Endothelial cell (in vitro differentiated cells): ENCODE measurements around the gene NUAK2. TPM values are rescaled to one million over a fixed set of nuclear protein-coding genes. Genes with fewer than 3 reads are reported as not detected.

ENCODE experiments used
- DNase-seq: peaks from one replicate; pipeline ENCODE4 v3.0.0; 2021; ENCODE audit warnings: low spot score
- H3K27ac Mint-ChIP-seq: one replicate; pipeline ENCODE4 v1.8.0; 2021; ENCODE audit warnings: mixed read lengths, inconsistent platforms; ENCODE audit not compliant: unreplicated experiment
- H3K27me3 Mint-ChIP-seq: one replicate; pipeline ENCODE4 v1.8.0; 2021; ENCODE audit warnings: mild to moderate bottlenecking, moderate library complexity, mixed read lengths, inconsistent platforms; ENCODE audit not compliant: unreplicated experiment
- H3K36me3 Mint-ChIP-seq: one replicate; pipeline ENCODE4 v1.8.0; 2021; ENCODE audit warnings: mild to moderate bottlenecking, low read depth, mixed read lengths, inconsistent platforms; ENCODE audit not compliant: unreplicated experiment
- H3K4me1 Mint-ChIP-seq: one replicate; pipeline ENCODE4 v1.8.0; 2021; ENCODE audit warnings: mild to moderate bottlenecking, mixed read lengths, inconsistent platforms; ENCODE audit not compliant: unreplicated experiment
- H3K4me3 Mint-ChIP-seq: one replicate; pipeline ENCODE4 v1.8.0; 2021; ENCODE audit warnings: mild to moderate bottlenecking, mixed read lengths, inconsistent platforms; ENCODE audit not compliant: unreplicated experiment
- H3K9me3 Mint-ChIP-seq: one replicate; pipeline ENCODE4 v1.8.0; 2021; ENCODE audit warnings: mixed read lengths, inconsistent platforms; ENCODE audit not compliant: unreplicated experiment
- total RNA-seq: library from RNA; stranded (reverse); fragmentation: NEBNext Ultra II Directional; extraction: Animal tissue kit (Norgen Biotek cat#: 25700); gene quantifications from one replicate; pipeline ENCODE4 v1.2.1, GENCODE V29; 2021; ENCODE audit not compliant: unreplicated experiment
- TF ChIP-seq, protein P1 (sequence below): fragments of 200-600 bp; sonication (generic); IDR thresholded peaks from one replicate; pipeline ENCODE4 v1.5.0; 2021; ENCODE audit warnings: antibody characterized with exemption; ENCODE audit not compliant: unreplicated experiment

The NUAK2 gene
- total RNA-seq, 1 donor from 2014 or later: 3.6 TPM

- Mint-ChIP-seq H3K36me3 (no peaks in the 10 kb centered on the region), H3K27me3 (peaks cover 2% of the 10 kb centered on the region), H3K4me3 (no peak overlapping the region), H3K9me3 (no peaks in the 10 kb centered on the region), H3K4me1 (peaks cover 8% of the 10 kb centered on the region), H3K27ac (no peak overlapping the region)
- TF ChIP-seq, protein P1, sequence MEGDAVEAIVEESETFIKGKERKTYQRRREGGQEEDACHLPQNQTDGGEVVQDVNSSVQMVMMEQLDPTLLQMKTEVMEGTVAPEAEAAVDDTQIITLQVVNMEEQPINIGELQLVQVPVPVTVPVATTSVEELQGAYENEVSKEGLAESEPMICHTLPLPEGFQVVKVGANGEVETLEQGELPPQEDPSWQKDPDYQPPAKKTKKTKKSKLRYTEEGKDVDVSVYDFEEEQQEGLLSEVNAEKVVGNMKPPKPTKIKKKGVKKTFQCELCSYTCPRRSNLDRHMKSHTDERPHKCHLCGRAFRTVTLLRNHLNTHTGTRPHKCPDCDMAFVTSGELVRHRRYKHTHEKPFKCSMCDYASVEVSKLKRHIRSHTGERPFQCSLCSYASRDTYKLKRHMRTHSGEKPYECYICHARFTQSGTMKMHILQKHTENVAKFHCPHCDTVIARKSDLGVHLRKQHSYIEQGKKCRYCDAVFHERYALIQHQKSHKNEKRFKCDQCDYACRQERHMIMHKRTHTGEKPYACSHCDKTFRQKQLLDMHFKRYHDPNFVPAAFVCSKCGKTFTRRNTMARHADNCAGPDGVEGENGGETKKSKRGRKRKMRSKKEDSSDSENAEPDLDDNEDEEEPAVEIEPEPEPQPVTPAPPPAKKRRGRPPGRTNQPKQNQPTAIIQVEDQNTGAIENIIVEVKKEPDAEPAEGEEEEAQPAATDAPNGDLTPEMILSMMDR: no peak
- no peak for DNase-seq
Observed at GRCh38 chr1:205360891-205361290, 39.3 kb upstream of the NUAK2 start.

- TF ChIP-seq, protein P1: no peak
- Mint-ChIP-seq H3K4me3 (no peak overlapping the region), H3K9me3 (no peaks in the 10 kb centered on the region), H3K36me3 (no peaks in the 10 kb centered on the region), H3K27ac (no peak overlapping the region), H3K27me3 (peaks cover 2% of the 10 kb centered on the region), H3K4me1 (peaks cover 5% of the 10 kb centered on the region)
- DNase-seq: no peak
Observed at GRCh38 chr1:205359771-205360565, 38.4 kb upstream of the NUAK2 start.

- H3K4me1 Mint-ChIP-seq: peaks cover 5% of the 10 kb centered on the region
- no peaks in the 10 kb centered on the region for H3K9me3 Mint-ChIP-seq
- TF ChIP-seq, protein P1: no peak
- H3K4me3 Mint-ChIP-seq: no peak overlapping the region
- peaks cover 2% of the 10 kb centered on the region for H3K27me3 Mint-ChIP-seq
- DNase-seq: no peak
- no peak overlapping the region for H3K27ac Mint-ChIP-seq
- no peaks in the 10 kb centered on the region for H3K36me3 Mint-ChIP-seq
Observed at GRCh38 chr1:205358579-205358978, 37.0 kb upstream of the NUAK2 start.

GRCh38 chr1:205357567-205357966 is 36.0 kb upstream of the NUAK2 start:
- TF ChIP-seq, protein P1: no peak
- no peaks in the 10 kb centered on the region for H3K9me3 Mint-ChIP-seq
- no peaks in the 10 kb centered on the region for H3K36me3 Mint-ChIP-seq
- peaks cover 7% of the 10 kb centered on the region for H3K4me1 Mint-ChIP-seq
- peaks cover 2% of the 10 kb centered on the region for H3K27me3 Mint-ChIP-seq
- no peak overlapping the region for H3K4me3 Mint-ChIP-seq
- H3K27ac Mint-ChIP-seq: no peak overlapping the region
- no peak for DNase-seq

GRCh38 chr1:205356440-205357139 is 35.0 kb upstream of the NUAK2 start, which contains the start of gene KLHDC8A:
Gene KLHDC8A (minus strand): TSS chr1:205356922. CDS start chr1:205343604, 13,318 bp downstream.
- no peaks in the 10 kb centered on the region for H3K36me3 Mint-ChIP-seq
- H3K9me3 Mint-ChIP-seq: no peaks in the 10 kb centered on the region
- DNase-seq: no peak
- H3K27ac Mint-ChIP-seq: no peak within 1 kb of the TSS
- H3K27me3 Mint-ChIP-seq: peaks cover 2% of the 10 kb centered on the region
- TF ChIP-seq, protein P1: no peak
- H3K4me3 Mint-ChIP-seq: no peak within 1 kb of the TSS
- H3K4me1 Mint-ChIP-seq: peaks cover 7% of the 10 kb centered on the region
